NCI-H524 (cell line): ENCODE results near the gene NLK.
"Not testable (repeated sequence)": the region's sequence is repeated elsewhere in the genome, so short reads cannot be mapped to it uniquely, and the experiment has no call there.

ENCODE experiments used
- DNase-seq, 2 experiments: peaks; one replicate each; lab custom pipeline; 2025; lab: John Stamatoyannopoulos, UW

The NLK gene

DNA sequence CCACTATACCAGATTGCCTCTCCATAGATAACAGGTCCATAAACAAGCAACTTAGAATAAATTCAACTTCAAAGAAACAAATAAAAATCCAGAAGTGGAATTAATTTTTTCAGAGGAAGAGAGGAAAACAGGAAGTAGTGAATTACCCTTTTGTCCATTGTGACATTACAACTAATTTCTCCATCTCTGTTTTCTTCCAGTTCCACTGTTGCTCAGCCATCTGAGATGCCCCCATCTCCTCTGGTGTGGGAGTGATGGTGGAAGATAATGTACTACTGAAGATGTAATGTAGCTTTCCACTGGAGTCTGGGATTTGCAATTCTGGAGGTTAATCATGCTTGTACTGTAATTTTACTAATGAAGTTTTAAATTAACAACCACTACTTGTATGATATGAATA, 151.9 kb downstream of the NLK start:
- no peak for DNase-seq

DNA sequence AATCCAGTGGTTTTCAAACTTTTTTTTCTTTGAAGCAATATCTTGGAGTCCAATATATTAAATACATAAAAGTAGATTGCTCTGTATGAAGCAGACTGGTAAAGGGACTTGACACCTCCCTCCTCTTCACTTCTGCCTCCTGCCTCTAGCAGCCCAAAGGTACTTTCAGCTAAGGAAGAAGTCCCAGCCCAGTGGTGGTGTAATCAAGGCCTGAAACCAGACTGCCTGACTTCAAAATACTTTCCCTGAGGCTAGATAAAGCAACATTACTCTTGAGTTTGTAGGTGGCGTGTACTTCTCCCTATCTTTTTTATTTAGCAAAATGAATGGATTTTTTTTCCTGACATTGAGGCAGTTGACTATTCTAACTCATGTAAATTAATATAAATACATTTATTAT, 154.2 kb downstream of the NLK start:
- no peak for DNase-seq

DNA sequence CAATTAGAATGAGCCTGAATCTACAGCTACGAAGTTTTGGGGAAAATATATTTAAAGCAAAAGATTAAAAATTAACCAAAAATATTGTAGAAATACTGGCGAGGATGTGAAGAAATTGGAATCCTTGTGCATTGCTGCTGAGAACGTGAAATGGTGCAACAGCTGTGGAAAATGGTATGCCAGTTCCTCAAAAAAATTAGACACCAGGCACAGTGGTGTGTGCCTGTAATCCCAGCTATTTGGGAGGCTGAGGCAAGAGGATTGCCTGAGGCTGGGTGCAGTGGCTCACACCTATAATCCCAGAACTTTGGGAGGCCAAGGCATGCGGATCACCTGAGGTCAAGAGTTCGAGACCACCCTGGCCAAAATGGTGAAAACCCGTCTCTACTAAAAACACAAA, 156.6 kb downstream of the NLK start:
- no peak for DNase-seq

DNA sequence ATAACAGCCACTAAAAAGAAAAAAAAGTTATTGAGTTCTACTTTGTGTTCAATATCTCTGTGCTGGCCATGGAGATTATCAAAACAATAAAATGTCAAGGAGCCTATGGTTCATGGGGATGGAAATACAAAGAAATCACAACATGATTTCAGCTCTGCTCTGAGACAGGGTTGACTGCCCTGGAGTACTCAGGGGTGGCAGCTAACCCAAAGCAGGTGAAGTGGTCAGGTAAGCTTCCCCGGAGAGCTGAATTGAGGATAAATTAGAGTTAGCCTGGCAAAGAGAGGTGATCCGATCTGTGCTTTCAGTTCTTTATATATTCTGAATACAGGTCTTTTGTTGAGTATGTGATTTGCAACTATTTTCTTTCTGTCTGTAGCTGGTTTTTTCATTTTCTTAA, 157.3 kb downstream of the NLK start:
- DNase-seq = no peak

DNA sequence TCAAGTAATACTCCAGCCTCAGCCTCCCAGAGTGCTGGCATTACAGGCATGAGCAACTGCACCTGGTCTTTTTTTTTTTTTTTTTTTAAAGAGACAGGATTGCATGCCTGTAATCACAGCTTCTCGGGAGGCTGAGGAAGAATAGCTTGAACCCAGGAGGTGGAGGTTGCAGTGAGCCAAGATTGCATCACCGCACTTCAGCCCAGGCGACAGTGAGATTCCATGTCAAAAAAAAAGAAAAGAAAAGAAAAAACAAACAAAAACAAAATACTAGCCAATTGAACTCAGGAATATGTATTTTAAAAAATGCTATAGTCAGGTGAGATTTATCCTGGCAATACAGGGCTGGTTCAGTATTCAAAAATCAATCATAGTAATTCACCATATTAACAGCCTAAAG, 158.8 kb downstream of the NLK start:
- no peak for DNase-seq

- no peak for DNase-seq
These were observed 161.8 kb downstream of the NLK start for GRCh38 chr17:28204244-28204643.

DNA sequence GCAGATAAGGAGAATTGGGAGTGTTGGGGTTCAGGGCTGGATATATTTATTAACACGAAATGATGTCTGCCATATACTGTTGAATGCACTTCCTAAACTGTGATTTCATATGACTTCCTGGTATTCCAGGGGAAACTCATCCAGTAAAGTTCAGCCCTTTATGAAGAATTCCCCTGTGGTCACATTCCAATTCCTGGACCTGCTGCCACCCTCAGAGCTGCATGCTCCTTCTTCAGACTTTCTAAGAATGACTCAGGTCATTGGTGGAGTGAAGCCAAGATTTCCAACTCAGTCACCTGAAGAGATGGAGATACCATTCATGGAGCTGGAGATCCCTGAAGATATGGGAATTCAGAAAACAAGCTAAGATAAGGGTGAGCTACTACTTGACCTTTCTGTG, 162.3 kb downstream of the NLK start:
- DNase-seq = no peak

- DNase-seq = no peak
These were observed 163.8 kb downstream of the NLK start for GRCh38 chr17:28206292-28206691.

DNA sequence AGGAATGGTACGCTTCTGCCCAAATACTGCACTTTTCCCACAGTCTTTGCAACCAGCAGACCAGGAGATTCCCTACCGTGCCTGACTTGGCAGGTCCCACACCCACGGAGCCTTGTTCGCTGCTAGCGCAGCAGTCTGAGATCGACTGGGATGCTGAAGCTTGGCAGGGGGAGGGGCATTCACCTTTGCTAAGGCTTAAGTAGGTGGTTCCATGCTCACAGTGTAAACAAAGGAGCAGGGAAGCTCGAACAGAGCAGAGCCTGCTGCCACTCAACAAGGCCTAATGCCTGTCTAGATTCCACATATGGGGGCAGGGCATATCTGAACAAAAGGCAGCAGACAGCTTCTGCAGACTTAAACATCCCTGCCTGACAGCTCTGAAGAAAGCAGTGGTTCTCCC, 169.3 kb downstream of the NLK start:
- no peak for DNase-seq

GRCh38 chr17:28213578-28213977, 171.1 kb downstream of the NLK start:
- DNase-seq = not testable (repeated sequence)

- DNase-seq = no peak
These were observed 173.6 kb downstream of the NLK start for GRCh38 chr17:28216052-28216451.

GRCh38 chr17:28216528-28216927, 174.1 kb downstream of the NLK start:
- DNase-seq = no peak

DNA sequence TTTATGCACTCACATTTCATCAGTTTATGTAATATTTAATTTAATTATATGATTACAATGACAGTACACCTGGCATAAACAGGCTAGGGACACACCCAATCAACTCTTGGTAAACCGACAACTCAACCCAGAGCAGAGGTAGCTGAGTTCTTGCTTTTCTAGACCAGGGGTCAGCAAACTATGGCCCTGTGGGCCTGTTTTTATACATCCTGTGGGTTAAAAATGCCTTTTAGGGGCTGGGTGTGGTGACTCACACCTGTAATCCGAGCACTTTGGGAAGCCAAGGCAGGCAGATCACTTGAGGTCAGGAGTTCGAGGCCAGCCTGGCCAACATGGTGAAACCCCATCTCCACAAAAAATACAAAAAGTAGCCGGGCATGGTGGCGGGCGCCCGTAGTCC, 177.3 kb downstream of the NLK start:
- DNase-seq = no peak

- DNase-seq = no peak
These were observed 179.4 kb downstream of the NLK start for GRCh38 chr17:28221751-28222414.

DNA sequence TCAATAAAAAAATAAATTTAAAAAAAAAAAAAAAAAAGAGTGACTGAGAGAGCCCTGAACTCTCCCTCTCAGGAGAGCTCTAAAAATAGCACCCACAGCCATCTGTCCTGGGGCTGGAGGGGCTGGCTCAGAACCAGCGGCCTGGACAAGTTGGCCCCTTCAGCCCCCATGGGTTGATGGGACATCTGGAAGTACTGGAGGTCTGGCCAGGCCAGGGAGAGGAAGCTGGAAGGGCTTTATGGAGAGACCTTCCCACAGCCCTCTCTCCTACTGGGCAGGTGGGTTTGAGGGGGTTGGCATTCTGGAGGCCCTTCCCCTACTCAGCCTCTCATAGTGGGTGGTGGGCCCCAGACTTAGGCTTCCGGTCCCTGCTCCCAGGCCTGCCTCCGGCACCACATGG, 182.8 kb downstream of the NLK start:
- peak; percentile 81 to 85 for DNase-seq

GRCh38 chr17:28225867-28226266, 183.4 kb downstream of the NLK start:
- DNase-seq = no peak

GRCh38 chr17:28226563-28227315, 184.3 kb downstream of the NLK start:
- DNase-seq = no peak

- no peak for DNase-seq
These were observed 185.0 kb downstream of the NLK start for GRCh38 chr17:28227316-28228108.

GRCh38 chr17:28228109-28228840, 185.8 kb downstream of the NLK start:
- no peak for DNase-seq

DNA sequence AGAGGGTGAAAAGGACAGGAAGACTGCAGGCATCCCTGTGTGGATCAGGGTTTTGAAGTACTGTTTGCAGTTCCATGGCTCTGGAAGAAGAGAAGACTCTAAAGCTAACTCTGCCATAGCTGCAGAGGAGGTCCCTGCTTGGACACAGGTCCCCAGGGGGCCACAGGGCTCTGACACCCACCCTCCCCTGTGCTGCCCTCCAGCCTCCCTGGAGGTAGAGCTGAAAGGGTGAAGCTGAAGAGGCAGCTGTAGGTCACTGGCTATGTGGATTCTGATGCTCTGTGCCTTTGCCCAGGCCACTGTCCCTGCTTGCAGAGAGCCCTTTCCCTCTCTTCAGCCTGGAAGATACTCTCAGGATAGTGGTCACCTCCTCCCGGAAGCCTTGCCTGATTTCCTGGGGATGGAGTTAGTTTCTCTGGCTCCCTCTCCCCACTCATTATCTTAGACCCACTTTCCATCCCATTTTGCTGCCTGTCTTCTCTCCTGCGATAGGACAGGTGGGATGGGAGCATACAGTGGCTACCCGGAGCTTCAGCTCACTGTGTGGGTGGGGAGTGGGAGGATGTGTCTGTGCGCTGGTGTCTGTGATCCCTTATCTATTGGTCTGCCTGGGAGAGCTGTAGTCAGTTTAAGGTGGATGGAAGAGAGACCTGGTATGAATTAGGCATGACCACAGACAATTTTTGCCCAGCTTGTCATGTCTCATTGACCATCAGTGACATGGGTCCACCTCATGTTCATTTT, 186.7 kb downstream of the NLK start:
- no peak for DNase-seq

GRCh38 chr17:28230011-28230410, 187.5 kb downstream of the NLK start:
- no peak for DNase-seq

DNA sequence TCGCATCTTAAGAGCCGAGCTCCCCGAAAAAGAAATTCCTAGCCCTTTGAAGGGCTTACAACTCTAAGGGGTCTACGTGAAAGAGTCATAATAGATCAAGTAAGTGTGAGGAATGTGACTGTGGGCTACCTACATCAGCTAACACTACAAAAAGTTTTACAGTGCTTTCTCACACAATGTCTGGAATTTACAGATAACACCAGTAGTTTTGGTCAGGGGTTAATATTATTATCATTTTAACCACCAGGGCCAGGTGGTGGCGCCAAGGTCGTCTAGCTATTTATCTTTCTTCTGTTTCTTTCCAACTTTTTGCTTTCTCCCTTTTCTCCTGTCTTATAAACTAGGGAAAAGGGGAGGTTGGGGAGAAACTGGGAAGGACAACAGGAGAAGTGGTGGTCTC, 188.1 kb downstream of the NLK start:
- not testable (repeated sequence) for DNase-seq
